Measurements from ENCODE around the gene ITPKC.

ITPKC gene

GRCh38 chr19:40716482-40717324 is at the start of gene ITPKC, which contains the start of gene COQ8B:
TSS of gene ITPKC (plus strand) at chr19:40717112. CDS start at chr19:40717136, 24 bp downstream.
TSS of gene COQ8B (minus strand) at chr19:40716886. CDS start at chr19:40714632, 2,254 bp downstream.
- in situ Hi-C loops (cut with MboI; ENCODE audit: low sequenced_read_pairs), result no loop called here

- in situ Hi-C loops (cut with MboI; ENCODE audit: low sequenced_read_pairs), result loop anchor here (25.0 kb wide), 1 partner anchor 470 kb away; no protein-coding TSS in a partner anchor
Observed at GRCh38 chr19:40667602-40668001, 49.3 kb upstream of the ITPKC start.

- in situ Hi-C loops (cut with MboI; ENCODE audit: low sequenced_read_pairs), result loop anchor here (25.0 kb wide), 1 partner anchor 468 kb away; no protein-coding TSS in a partner anchor
Observed at GRCh38 chr19:40668991-40669614, 47.8 kb upstream of the ITPKC start.

GRCh38 chr19:40671404-40671803 is 45.5 kb upstream of the ITPKC start:
- in situ Hi-C loops (cut with MboI; ENCODE audit: low sequenced_read_pairs), result loop anchor here (25.0 kb wide), 1 partner anchor 466 kb away; no protein-coding TSS in a partner anchor

- in situ Hi-C loops (cut with MboI; ENCODE audit: low sequenced_read_pairs), result loop anchor here (25.0 kb wide), 1 partner anchor 465 kb away; no protein-coding TSS in a partner anchor
Observed at GRCh38 chr19:40672038-40672437, 44.9 kb upstream of the ITPKC start.

GRCh38 chr19:40672573-40673299 is 44.2 kb upstream of the ITPKC start:
- in situ Hi-C loops (cut with MboI; ENCODE audit: low sequenced_read_pairs), result loop anchor here (25.0 kb wide), 1 partner anchor 465 kb away; no protein-coding TSS in a partner anchor

GRCh38 chr19:40673397-40673796 is 43.5 kb upstream of the ITPKC start:
- in situ Hi-C loops (cut with MboI; ENCODE audit: low sequenced_read_pairs), result loop anchor here (25.0 kb wide), 1 partner anchor 464 kb away; no protein-coding TSS in a partner anchor

- in situ Hi-C loops (cut with MboI; ENCODE audit: low sequenced_read_pairs), result loop anchor here (25.0 kb wide), 1 partner anchor 463 kb away; no protein-coding TSS in a partner anchor
Observed at GRCh38 chr19:40674291-40674690, 42.6 kb upstream of the ITPKC start.

- in situ Hi-C loops (cut with MboI; ENCODE audit: low sequenced_read_pairs), result no loop called here
Observed at GRCh38 chr19:40677156-40677555, 39.8 kb upstream of the ITPKC start.

- in situ Hi-C loops (cut with MboI; ENCODE audit: low sequenced_read_pairs), result no loop called here
Observed at GRCh38 chr19:40681039-40681438, 35.9 kb upstream of the ITPKC start.

GRCh38 chr19:40682431-40682964 is 34.4 kb upstream of the ITPKC start:
- in situ Hi-C loops (cut with MboI; ENCODE audit: low sequenced_read_pairs), result no loop called here

GRCh38 chr19:40683437-40683836 is 33.5 kb upstream of the ITPKC start:
- in situ Hi-C loops (cut with MboI; ENCODE audit: low sequenced_read_pairs), result no loop called here

- in situ Hi-C loops (cut with MboI; ENCODE audit: low sequenced_read_pairs), result no loop called here
Observed at GRCh38 chr19:40684280-40684679, 32.6 kb upstream of the ITPKC start.

GRCh38 chr19:40685016-40685526 is 31.8 kb upstream of the ITPKC start:
- in situ Hi-C loops (cut with MboI; ENCODE audit: low sequenced_read_pairs), result no loop called here

GRCh38 chr19:40685563-40685962 is 31.3 kb upstream of the ITPKC start:
- in situ Hi-C loops (cut with MboI; ENCODE audit: low sequenced_read_pairs), result no loop called here

GRCh38 chr19:40686882-40687524 is 29.9 kb upstream of the ITPKC start:
- in situ Hi-C loops (cut with MboI; ENCODE audit: low sequenced_read_pairs), result no loop called here

- in situ Hi-C loops (cut with MboI; ENCODE audit: low sequenced_read_pairs), result no loop called here
Observed at GRCh38 chr19:40687525-40688016, 29.3 kb upstream of the ITPKC start.

- in situ Hi-C loops (cut with MboI; ENCODE audit: low sequenced_read_pairs), result no loop called here
Observed at GRCh38 chr19:40688309-40688708, 28.6 kb upstream of the ITPKC start.

GRCh38 chr19:40688987-40689338 is 27.9 kb upstream of the ITPKC start:
- in situ Hi-C loops (cut with MboI; ENCODE audit: low sequenced_read_pairs), result no loop called here
